Uterine smooth muscle cell (primary cell): ENCODE results near the gene SLC16A8. TPM values are rescaled to one million over a fixed set of nuclear protein-coding genes. Genes with fewer than 3 reads are reported as not detected.

Experiments used
- total RNA-seq: library from RNA; depleted of rRNA; stranded (reverse); fragments of >200 nt; gene quantifications from 2 replicates; pipeline ENCODE4 v1.2.3, GENCODE V29; 2014

SLC16A8 gene, protein sequence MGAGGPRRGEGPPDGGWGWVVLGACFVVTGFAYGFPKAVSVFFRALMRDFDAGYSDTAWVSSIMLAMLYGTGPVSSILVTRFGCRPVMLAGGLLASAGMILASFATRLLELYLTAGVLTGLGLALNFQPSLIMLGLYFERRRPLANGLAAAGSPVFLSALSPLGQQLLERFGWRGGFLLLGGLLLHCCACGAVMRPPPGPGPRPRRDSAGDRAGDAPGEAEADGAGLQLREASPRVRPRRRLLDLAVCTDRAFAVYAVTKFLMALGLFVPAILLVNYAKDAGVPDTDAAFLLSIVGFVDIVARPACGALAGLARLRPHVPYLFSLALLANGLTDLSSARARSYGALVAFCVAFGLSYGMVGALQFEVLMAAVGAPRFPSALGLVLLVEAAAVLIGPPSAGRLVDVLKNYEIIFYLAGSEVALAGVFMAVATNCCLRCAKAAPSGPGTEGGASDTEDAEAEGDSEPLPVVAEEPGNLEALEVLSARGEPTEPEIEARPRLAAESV
- 0.25 TPM in 1 of 2 replicates, not detected in the other for total RNA-seq

DNA sequence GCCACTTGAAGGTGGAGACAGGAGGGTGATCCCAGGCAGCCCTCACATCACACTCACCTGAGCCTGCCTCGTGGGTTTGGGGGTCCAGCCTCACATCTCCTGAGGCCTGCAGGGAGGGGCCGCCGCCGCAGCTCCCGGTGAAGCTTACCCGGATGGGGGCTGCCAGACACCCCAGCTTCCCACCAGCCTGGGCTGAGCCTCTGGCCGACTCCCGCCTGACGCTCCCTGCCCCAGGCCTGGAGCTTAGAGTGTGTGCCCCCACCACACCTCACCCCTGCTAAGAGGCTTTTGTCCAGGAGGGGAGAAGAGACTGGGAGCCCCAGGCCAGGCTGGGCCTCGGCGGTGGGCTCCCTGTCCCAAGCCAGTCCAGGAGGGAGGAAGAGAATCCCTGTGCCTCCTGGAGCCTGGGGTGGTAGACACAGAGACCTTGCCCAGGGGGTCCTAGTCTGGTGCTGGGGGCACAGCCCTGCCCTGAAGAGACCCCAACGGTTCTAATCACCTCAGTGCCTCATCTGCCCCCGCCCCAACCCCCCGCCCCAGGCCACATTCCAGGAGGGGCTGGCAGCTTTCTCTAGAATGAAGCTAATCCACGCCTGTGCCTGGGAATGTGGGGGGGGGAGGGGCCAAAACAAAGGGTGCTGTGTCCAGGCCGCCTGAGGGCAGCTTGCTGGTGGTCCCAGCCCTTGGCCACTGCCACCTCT lies at the start of gene SLC16A8:
SLC16A8 (minus strand) TSS at position 254 of the 701 bp plus-strand sequence. CDS start 1,311 bp downstream, outside the sequence.

DNA sequence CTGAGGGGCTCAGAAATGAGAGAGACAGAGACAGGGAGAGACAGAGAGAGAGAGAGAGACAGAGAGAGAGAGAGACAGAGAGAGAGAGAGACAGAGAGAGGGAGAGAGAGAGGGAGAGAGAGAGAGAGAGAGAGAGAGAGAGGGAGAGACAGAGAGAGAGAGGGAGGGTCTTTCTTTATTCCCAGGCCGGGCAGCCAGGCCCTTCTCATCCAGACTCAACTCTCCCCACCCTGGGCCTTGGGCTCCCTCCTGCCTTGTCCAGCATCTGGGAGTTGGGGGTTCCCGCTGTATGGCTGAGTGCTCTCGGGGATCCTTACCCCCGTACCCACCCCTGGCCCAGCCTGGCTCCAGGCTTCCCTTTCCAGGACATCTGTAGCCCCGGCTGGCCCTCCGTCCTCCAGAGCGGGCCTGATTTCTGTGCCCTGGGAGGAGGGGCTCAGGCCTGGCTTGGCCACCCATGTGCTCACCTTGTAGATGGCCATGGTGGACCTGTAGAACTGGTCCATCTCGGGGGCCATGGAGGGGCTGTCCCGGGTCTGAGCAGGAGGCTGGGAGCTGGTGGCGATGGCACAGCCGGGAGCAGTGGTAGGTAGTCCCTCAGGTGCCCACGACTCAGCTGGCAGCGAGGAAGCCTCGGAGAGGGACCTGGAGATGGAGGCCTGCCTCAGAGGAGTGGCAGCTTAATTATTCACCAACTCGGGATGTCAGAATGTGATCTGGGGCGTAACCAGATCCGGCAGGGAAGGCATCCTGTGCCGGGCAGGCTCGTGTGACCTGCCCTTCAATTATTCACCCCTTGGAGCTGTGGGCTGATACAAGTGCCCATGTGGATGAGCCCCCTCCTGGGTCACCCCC lies 26.3 kb upstream of the SLC16A8 start, which contains the start of gene BAIAP2L2:
BAIAP2L2 (minus strand) TSS at position 677 of the 855 bp plus-strand sequence; CDS start at position 518, 159 bp downstream.

DNA sequence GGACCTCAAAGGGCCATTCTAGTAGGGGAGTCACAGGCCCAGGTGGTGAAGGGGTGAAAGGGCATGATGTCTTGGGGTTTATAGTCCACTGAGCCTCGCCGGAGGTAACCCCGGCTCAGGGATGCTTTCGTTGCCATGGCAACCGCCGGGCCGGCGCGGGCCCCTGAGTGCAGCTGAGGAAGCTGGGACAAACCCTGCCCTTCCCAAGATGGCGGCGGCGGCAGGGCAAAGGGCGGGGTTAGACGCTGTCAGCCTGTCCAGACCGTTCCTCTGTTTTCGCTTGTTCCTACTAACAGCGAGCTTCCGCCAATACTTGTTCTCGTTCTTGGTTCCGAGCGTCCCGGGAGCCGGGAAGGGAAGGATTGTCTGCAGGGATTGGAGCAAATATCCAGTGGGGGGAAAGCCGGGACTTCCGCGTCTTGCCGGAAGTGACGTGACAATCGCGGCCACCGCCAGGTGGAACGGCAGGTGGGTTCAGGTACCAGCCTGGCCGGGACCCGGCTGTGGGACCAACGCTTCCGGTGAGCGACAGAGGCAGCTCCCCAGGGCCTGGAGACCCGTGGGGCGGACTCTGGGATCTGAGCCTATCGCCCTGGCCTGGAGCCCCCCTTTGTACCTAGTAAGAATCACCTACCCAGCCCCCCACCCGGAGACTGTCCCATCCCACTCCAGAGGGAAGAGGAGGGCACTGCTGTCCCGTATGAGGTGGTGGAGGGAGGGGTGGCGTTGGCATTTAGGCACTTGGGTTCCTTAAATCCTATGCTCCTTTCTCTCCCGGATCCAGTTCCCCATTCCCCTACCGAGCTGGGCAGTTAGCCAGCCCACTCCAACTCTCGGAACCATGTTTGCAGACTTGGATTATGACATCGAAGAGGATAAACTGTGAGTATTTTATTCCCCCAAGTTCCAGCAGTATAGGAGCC lies 26.8 kb downstream of the SLC16A8 start, which contains the start of gene PICK1:
PICK1 (plus strand) TSS at position 436 of the 923 bp plus-strand sequence; CDS start at position 842, 406 bp downstream.

Other genes with a start within 250 kb of the SLC16A8 start
- gene ANKRD54, start 239.8 kb downstream of the SLC16A8 start, total RNA-seq: 28.9 and 41.1 TPM in 2 replicates
- 290 and 298 TPM in 2 replicates for gene EIF3L, start 234.8 kb downstream of the SLC16A8 start, total RNA-seq
- gene MICALL1, start 177.9 kb downstream of the SLC16A8 start, total RNA-seq: 37.2 and 38.0 TPM in 2 replicates
- gene C22orf23, start 130.6 kb downstream of the SLC16A8 start, total RNA-seq: 0.33 and 0.62 TPM in 2 replicates
- gene POLR2F, start 130.5 kb downstream of the SLC16A8 start, total RNA-seq: 34.7 and 51.5 TPM in 2 replicates
- gene SOX10, start 99.6 kb downstream of the SLC16A8 start, total RNA-seq: not detected in 2 replicates
- gene PICK1, start 26.8 kb downstream of the SLC16A8 start, total RNA-seq: 6.5 and 12.2 TPM in 2 replicates
- gene BAIAP2L2, start 26.5 kb upstream of the SLC16A8 start, total RNA-seq: 5.1 and 7.2 TPM in 2 replicates
- gene PLA2G6, start 97.6 kb upstream of the SLC16A8 start, total RNA-seq: 8.4 and 17.0 TPM in 2 replicates
- 43.5 and 54.1 TPM in 2 replicates for gene MAFF, start 117.8 kb upstream of the SLC16A8 start, total RNA-seq
- gene TMEM184B, start 188.8 kb upstream of the SLC16A8 start, total RNA-seq: 26.0 and 32.6 TPM in 2 replicates
- 89.1 and 123 TPM in 2 replicates for gene CSNK1E, start 233.2 kb upstream of the SLC16A8 start, total RNA-seq